C4-2B (cell line): ENCODE data around the gene THEMIS.
"Not testable (repeated sequence)": the region's sequence is repeated elsewhere in the genome, so short reads cannot be mapped to it uniquely, and the experiment has no call there.

ENCODE experiments used
- H3K27ac ChIP-seq: fragments of 450-650 bp; 2 replicates; pipeline ENCODE4 v1.5.1; 2017
- CTCF ChIP-seq: fragments of 450-650 bp; conservative IDR thresholded peaks from 2 replicates; pipeline ENCODE4 v1.5.1; 2017; ENCODE audit warnings: mild to moderate bottlenecking
- ZFX ChIP-seq: fragments of 450-650 bp; IDR thresholded peaks from 2 replicates; pipeline ENCODE4 v1.6.1; 2017

THEMIS gene

GRCh38 chr6:127938701-127939100 lies 37.8 kb upstream of the THEMIS start:
- H3K27ac ChIP-seq, result no peak overlapping the region
- TF ChIP-seq CTCF (no peak), ZFX (no peak)

- no peak overlapping the region for H3K27ac ChIP-seq
Observed at GRCh38 chr6:127937747-127938146, 36.9 kb upstream of the THEMIS start.

GRCh38 chr6:127937102-127937501 lies 36.2 kb upstream of the THEMIS start:
- no peak overlapping the region for H3K27ac ChIP-seq
- TF ChIP-seq CTCF (no peak), ZFX (no peak)

More at GRCh38 chr6:127937747-127938146, 36.9 kb upstream of the THEMIS start:
- TF ChIP-seq ZFX (no peak), CTCF (no peak)

GRCh38 chr6:127934956-127935355 lies 34.1 kb upstream of the THEMIS start:
- no peak overlapping the region for H3K27ac ChIP-seq
- TF ChIP-seq CTCF (no peak), ZFX (no peak)

- H3K27ac ChIP-seq, result no peak overlapping the region
- no peak for TF ChIP-seq CTCF
- no peak for TF ChIP-seq ZFX
Observed at GRCh38 chr6:127933852-127934840, 33.3 kb upstream of the THEMIS start.

GRCh38 chr6:127933137-127933536 lies 32.3 kb upstream of the THEMIS start:
- H3K27ac ChIP-seq, result no peak overlapping the region
- TF ChIP-seq CTCF (no peak), ZFX (no peak)

- no peak for TF ChIP-seq CTCF
Observed at GRCh38 chr6:127932708-127933107, 31.9 kb upstream of the THEMIS start.

GRCh38 chr6:127926441-127926840 lies 25.6 kb upstream of the THEMIS start:
- not testable (repeated sequence) for H3K27ac ChIP-seq

More at GRCh38 chr6:127932708-127933107, 31.9 kb upstream of the THEMIS start:
- H3K27ac ChIP-seq, result no peak overlapping the region
